Mammary epithelial cell (primary cell): Measurements from ENCODE around the gene OSCP1.

ENCODE experiments used
- CTCF ChIP-seq, 2 donors: IDR thresholded peaks in 1 of 2; conservative IDR thresholded peaks in 1 of 2; 2 replicates each; pipeline ENCODE4 v1.5.1; 2011 to 2012; ENCODE audit warnings: inconsistent platforms in 2 of 2, low read length in 2 of 2, mild to moderate bottlenecking in 2 of 2, control low read depth in 1 of 2, low read depth in 1 of 2; ENCODE audit not compliant: insufficient read depth in 1 of 2; ENCODE audit errors: extremely low read depth in 1 of 2
- EZH2 ChIP-seq: IDR thresholded peaks from 2 replicates; pipeline ENCODE4 v1.6.1; 2012; ENCODE audit warnings: low read length, inconsistent platforms, borderline replicate concordance

GRCh38 chr1:36392836-36393235 is 57.4 kb downstream of the OSCP1 start:
- TF ChIP-seq CTCF (conservative IDR thresholded peaks at IDR 0.05 in 1 of 2, IDR thresholded peaks at IDR 0.05 in 1 of 2; ENCODE audit: extremely low read depth in 1 of 2, insufficient read depth in 1 of 2, low read depth in 1 of 2, low read length in 2 of 2) (no peak), EZH2 (no peak)
